Mesodermal cell (in vitro differentiated cells): ENCODE measurements around the gene FGF2.
"Not testable (repeated sequence)": the region's sequence is repeated elsewhere in the genome, so short reads cannot be mapped to it uniquely, and the experiment has no call there.

Experiments used
- H3K27ac ChIP-seq: 2 replicates; pipeline ENCODE4 v1.7.0; 2013; ENCODE audit warnings: mild to moderate bottlenecking, low read depth, low read length, moderate library complexity; ENCODE audit not compliant: severe bottlenecking
- H3K36me3 ChIP-seq: 2 replicates; pipeline ENCODE4 v1.7.1; 2013; ENCODE audit warnings: mild to moderate bottlenecking, low read length, moderate library complexity; ENCODE audit not compliant: control insufficient read depth, insufficient read depth
- H3K4me1 ChIP-seq: one replicate; pipeline ENCODE4 v1.7.1; 2013; ENCODE audit warnings: mild to moderate bottlenecking, low read length; ENCODE audit not compliant: insufficient read depth, control insufficient read depth, poor library complexity, severe bottlenecking
- H3K4me3 ChIP-seq: 2 replicates; pipeline ENCODE4 v1.7.0; 2013; ENCODE audit warnings: low read length, control low read depth, mild to moderate bottlenecking; ENCODE audit not compliant: insufficient read depth, poor library complexity, severe bottlenecking; ENCODE audit errors: extremely low read depth
- H3K9me3 ChIP-seq: 2 replicates; pipeline ENCODE4 v1.7.1; 2013; ENCODE audit warnings: mild to moderate bottlenecking, low read length, moderate library complexity; ENCODE audit not compliant: control insufficient read depth
- WGBS, 2 experiments: methylation state at CpG; one replicate each; pipeline ENCODE4 v1.1.5; 2013; ENCODE audit warnings: missing lambda C conversion rate in 2 of 2; ENCODE audit not compliant: insufficient coverage in 2 of 2; 5-methylcytosine and 5-hydroxymethylcytosine counted together

FGF2 gene

DNA sequence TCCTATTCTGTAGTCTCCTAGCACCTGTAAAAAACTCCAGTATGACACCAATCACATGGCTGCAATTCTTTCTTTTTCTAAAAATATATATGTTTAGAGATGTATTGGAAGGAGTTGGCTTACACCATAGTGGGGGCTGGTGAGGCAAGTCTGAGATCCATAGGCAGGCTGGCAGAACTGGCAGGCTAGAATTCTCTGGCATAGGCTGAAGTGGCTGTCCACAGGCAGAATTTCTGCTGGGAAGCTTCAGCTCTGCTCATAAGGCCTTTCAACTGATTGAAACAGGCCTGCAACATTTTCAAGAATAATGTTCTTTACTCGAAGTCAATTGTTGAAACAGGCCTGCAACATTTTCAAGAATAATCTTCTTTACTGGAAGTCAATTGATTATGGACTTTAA is 37.0 kb downstream of the FGF2 start:
- Histone ChIP-seq H3K36me3 (no peaks in the 10 kb centered on the region), H3K9me3 (no peaks in the 10 kb centered on the region), H3K27ac (no peak overlapping the region), H3K4me3 (no peak overlapping the region), H3K4me1 (no peaks in the 10 kb centered on the region)
- WGBS, 2 experiments = 80% methylated on average over 1 of the region's 1 CpG; no CpG with 5 or more reads in 1 of the 2 experiments

DNA sequence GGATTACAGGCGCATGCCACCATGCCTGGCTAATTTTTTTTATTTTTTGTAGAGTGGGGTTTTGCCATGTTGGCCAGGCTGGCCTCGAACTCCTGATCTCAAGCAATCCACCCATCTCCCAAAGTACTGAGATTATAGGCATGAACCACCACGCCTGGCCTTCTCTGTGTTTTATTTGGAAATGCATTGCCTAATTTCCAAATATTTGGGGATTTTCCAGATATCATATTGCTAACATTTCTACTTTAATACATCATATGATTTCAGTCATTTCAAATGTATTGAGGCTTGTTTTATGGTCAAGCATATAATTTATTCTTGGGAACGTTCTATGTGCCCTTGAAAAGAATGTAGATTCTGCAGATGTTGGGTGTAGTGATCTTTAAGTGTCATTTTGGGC is 38.8 kb downstream of the FGF2 start:
- Histone ChIP-seq H3K27ac (no peak overlapping the region), H3K36me3 (no peaks in the 10 kb centered on the region), H3K9me3 (no peaks in the 10 kb centered on the region), H3K4me3 (no peak overlapping the region), H3K4me1 (no peaks in the 10 kb centered on the region)
- 79 to 100% methylated on average over 1 to 2 of the region's 4 CpGs for WGBS, 2 experiments

- not testable (repeated sequence) for H3K4me1 ChIP-seq, H3K9me3 ChIP-seq
- 80 to 100% methylated on average over 2 to 3 of the region's 3 CpGs for WGBS, 2 experiments
These were observed 41.6 kb downstream of the FGF2 start for GRCh38 chr4:122868235-122868634.

DNA sequence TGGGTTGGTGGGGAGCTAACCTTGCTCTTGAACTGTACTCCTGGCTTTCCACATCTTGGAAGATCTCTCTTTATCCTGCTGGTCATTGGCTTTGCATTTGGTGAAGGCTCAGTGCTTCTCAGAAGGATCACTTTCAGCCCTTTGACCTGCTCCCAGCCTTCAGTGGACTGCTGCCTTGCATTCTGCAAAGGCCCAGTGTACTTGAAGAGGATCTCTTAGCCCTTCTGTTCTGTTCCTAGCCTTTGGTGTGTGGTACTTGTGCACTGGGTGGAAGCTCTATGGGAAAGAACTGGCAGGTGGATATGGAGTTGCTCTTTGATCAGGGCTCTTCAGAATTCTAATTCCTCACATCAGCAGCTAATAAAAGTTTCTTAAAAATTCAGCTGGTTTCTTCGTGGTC is 46.5 kb downstream of the FGF2 start:
- no peaks in the 10 kb centered on the region for H3K9me3 ChIP-seq
- 86% methylated on average over 1 of the region's 1 CpG; no CpG with 5 or more reads in 1 of the 2 experiments for WGBS, 2 experiments
- peaks cover 8% of the 10 kb centered on the region for H3K36me3 ChIP-seq
- no peak overlapping the region for H3K4me3 ChIP-seq
- H3K4me1 ChIP-seq = no peaks in the 10 kb centered on the region
- H3K27ac ChIP-seq = no peak overlapping the region

More at GRCh38 chr4:122868235-122868634, 41.6 kb downstream of the FGF2 start:
- not testable (repeated sequence) for H3K27ac ChIP-seq, H3K4me3 ChIP-seq, H3K36me3 ChIP-seq

GRCh38 chr4:122873821-122874593 is 47.4 kb downstream of the FGF2 start:
- no peak overlapping the region for H3K4me3 ChIP-seq
- H3K36me3 ChIP-seq = peaks cover 10% of the 10 kb centered on the region
- WGBS, 2 experiments = 100% methylated on average over 1 of the region's 4 CpGs; no CpG with 5 or more reads in 1 of the 2 experiments
- H3K27ac ChIP-seq = peak overlapping the region; percentile 62
- H3K4me1 ChIP-seq = no peaks in the 10 kb centered on the region
- H3K9me3 ChIP-seq = no peaks in the 10 kb centered on the region

- no peaks in the 10 kb centered on the region for H3K4me1 ChIP-seq
- H3K4me3 ChIP-seq = no peak overlapping the region
- no peak overlapping the region for H3K27ac ChIP-seq
- H3K36me3 ChIP-seq = peaks cover 25% of the 10 kb centered on the region
- WGBS, 2 experiments = 100% methylated on average over 2 of the region's 5 CpGs; no CpG with 5 or more reads in 1 of the 2 experiments
- peaks cover 6% of the 10 kb centered on the region for H3K9me3 ChIP-seq
These were observed 49.3 kb downstream of the FGF2 start for GRCh38 chr4:122875949-122876348.

GRCh38 chr4:122876456-122876855 is 49.8 kb downstream of the FGF2 start:
- H3K9me3 ChIP-seq = peaks cover 6% of the 10 kb centered on the region
- no peak overlapping the region for H3K4me3 ChIP-seq
- no peak overlapping the region for H3K27ac ChIP-seq
- H3K4me1 ChIP-seq = no peaks in the 10 kb centered on the region
- peaks cover 29% of the 10 kb centered on the region for H3K36me3 ChIP-seq
- 100% methylated on average over 1 of the region's 3 CpGs; no CpG with 5 or more reads in 1 of the 2 experiments for WGBS, 2 experiments

DNA sequence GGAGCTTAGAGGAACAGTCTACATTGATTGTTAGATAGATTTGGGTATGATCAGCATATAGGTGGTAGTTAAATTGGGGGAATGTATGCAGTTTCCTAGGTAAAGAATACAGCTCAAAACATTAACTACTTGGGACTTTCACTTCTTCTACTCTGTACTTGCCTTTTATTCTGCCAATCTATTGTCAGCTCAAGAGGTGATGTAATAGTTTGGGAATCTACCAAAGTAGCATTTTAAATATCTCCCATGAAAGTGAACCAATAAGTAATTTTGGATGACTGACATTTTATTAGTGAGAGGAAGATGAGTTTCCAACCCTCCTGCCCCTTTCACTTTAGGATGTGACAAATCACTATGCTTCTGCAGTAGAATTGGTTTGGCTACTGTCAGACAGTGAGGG is 52.4 kb downstream of the FGF2 start:
- Histone ChIP-seq H3K9me3 (peaks cover 6% of the 10 kb centered on the region), H3K36me3 (peaks cover 33% of the 10 kb centered on the region), H3K27ac (no peak overlapping the region), H3K4me1 (no peaks in the 10 kb centered on the region), H3K4me3 (no peak overlapping the region)

GRCh38 chr4:122882857-122883735 is 56.5 kb downstream of the FGF2 start:
- Histone ChIP-seq H3K9me3 (peaks cover 6% of the 10 kb centered on the region), H3K27ac (no peak overlapping the region), H3K4me3 (no peak overlapping the region), H3K4me1 (no peaks in the 10 kb centered on the region), H3K36me3 (peaks cover 39% of the 10 kb centered on the region)
- WGBS, 2 experiments = 96 to 100% methylated on average over 3 of the region's 5 CpGs

DNA sequence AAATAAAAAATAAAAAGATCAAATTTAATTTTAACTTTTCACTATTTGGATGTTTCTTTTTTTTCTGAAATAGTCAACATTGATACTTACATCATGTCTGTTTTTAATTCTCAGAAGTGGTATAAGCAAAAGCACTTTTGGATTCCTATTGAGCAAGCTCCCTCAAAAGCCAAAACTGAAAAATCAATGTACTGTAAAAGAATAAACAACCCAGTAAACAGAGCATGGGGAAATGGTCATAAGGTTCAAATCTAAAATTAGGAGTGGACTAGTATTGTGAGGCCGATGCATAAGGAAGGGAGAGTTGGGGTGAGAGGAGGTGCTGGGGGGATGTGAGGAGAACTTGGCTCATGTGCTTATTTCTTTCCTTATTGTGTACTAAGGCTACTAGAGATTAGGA is 57.9 kb downstream of the FGF2 start:
- Histone ChIP-seq H3K4me1 (no peaks in the 10 kb centered on the region), H3K4me3 (no peak overlapping the region), H3K9me3 (peaks cover 6% of the 10 kb centered on the region), H3K27ac (no peak overlapping the region), H3K36me3 (peaks cover 33% of the 10 kb centered on the region)
- 80% methylated on average over 1 of the region's 1 CpG; no CpG with 5 or more reads in 1 of the 2 experiments for WGBS, 2 experiments
